SH-SY5Y (cell line): ENCODE data around the gene ESR1.

Source experiments
- GATA2 ChIP-seq: IDR thresholded peaks from 2 replicates; pipeline ENCODE4 v1.6.1; 2011; ENCODE audit warnings: mild to moderate bottlenecking, low read depth, low read length
- GATA3 ChIP-seq: IDR thresholded peaks from 2 replicates; pipeline ENCODE4 v1.6.1; 2011; ENCODE audit warnings: low read depth, mild to moderate bottlenecking, low read length, moderate library complexity

DNA sequence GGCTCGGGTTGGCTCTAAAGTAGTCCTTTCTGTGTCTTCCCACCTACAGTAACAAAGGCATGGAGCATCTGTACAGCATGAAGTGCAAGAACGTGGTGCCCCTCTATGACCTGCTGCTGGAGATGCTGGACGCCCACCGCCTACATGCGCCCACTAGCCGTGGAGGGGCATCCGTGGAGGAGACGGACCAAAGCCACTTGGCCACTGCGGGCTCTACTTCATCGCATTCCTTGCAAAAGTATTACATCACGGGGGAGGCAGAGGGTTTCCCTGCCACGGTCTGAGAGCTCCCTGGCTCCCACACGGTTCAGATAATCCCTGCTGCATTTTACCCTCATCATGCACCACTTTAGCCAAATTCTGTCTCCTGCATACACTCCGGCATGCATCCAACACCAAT lies 291.2 kb downstream of the ESR1 start:
- TF ChIP-seq GATA2 = no peak
- no peak for TF ChIP-seq GATA3
